ENCODE results near the gene PKIB. TPM values are rescaled to one million over a fixed set of nuclear protein-coding genes. Genes with fewer than 3 reads are reported as not detected.
"Not testable (repeated sequence)": the region's sequence is repeated elsewhere in the genome, so short reads cannot be mapped to it uniquely, and the experiment has no call there.

The PKIB gene
- polyA plus RNA-seq, 1 donor: 1.3 TPM

DNA sequence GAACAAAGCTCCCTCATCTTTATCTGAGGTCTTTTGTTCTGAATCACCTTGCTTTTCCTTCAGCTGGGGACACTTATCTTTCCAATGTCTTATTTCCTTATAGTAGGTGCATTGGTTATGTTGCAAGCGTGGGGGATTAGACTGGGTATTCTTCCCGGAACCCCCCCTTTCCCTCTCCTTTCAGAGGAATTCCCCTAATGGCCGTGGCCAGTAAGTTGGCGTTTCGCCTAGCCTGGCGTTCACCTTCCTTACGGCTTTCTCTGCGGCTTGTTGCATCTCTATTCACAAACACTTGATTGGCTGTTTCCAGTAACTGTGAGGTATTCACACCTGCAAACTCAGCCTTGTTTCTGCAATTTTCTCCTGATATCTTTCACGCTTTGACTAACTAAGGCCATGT is 136.5 kb downstream of the PKIB start:
- no peak for DNase-seq

DNA sequence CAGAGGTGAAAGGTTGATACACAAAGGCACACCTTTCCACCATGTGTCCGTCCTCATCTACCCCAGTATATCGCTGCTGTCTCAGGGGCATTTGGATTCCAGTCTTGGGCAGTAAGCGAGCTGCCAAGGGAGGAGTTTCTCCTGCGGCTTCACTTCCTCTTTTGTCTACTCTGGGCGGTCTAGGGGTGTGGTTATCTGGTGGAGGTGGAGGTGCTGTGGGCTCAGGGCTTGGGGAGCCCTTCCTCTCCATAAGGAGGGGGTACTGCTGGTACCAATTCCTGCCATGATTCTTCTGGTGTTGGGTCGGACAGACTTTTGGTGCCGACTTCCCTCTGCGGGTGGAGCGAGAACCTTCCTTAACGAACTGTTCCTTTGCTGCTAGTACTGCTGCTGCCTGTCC is 137.4 kb downstream of the PKIB start:
- DNase-seq: no peak

DNA sequence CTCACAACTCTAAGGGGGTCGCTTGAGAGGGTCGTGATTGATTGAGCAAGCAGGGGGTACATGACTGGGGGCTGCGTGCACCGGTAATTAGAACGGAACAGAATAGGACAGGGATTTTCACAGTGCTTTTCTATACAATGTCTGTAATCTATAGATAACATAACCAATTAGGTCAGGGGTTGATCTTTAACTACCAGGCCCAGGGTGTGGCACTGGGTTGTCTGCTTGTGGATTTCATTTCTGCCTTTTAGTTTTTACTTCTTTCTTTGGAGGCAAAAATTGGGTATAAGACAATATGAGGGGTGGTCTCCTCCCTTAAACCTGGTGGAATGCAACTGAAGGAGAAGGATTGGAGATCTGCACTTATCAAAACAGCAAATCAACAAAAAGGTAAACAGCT is 138.7 kb downstream of the PKIB start:
- not testable (repeated sequence) for DNase-seq

DNA sequence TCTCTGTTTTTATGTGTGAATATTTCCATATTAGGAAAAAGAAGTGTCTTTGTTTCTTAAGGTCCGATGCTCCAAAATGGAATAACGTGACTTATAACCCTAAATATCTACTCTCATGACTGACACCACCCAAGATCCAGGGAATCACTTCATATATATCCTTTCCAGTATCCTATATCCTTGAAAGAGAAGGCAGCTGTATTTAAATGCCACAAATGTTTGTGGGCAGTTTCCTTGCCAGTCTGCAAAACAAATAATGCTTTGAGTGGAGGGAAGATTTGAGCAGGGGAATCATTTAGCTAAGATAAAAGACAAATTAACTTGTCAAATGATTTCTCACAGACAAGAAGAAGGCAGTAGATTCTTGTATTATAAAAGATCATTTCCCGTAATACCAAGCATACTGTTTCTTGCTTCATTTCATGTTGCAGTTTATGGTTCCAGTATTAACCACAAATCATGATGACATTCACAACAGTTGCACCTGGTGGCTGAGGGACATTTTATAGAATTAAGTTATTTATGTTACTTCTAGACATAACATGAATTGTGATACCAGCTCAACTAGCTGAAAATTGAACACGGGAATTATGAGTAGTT is 139.3 kb downstream of the PKIB start:
- no peak for DNase-seq

DNA sequence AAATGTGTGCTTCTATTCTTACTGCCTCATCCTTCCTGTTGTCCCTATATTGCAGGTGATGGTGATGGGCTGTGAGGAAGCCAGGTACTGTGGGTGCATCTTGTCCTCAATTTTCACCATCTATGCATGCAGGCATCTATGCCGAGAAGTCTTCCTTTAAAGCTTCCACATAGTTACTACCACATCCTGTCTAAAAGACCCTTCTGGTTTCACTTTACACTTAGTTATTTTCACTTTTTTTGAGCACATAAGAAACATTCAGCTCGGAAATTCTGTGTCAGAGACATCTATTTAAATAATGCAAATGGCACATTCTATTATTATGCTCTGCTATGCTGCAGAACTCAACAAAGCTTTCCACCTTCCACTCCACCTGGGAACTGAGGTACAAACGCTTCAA is 141.1 kb downstream of the PKIB start:
- no peak for DNase-seq

DNA sequence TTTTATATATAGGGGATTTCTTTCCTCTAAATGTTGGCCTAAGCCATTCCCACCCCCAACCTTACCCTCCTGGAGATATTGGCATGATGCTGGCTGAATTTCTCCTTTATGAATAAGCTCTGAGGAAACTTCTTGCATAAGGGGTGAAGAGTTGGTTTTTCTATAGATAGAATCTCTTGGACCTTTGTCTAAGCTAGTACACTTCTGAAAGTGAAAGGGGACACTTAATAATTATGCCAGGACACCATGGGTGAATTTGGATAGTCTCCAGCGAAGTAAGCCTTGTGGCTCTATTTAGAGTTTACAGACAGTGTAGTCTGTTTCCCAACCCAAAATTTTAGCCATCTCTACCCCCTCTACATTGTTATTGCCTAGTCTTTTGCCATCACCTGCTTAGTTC is 142.3 kb downstream of the PKIB start:
- DNase-seq: no peak

DNA sequence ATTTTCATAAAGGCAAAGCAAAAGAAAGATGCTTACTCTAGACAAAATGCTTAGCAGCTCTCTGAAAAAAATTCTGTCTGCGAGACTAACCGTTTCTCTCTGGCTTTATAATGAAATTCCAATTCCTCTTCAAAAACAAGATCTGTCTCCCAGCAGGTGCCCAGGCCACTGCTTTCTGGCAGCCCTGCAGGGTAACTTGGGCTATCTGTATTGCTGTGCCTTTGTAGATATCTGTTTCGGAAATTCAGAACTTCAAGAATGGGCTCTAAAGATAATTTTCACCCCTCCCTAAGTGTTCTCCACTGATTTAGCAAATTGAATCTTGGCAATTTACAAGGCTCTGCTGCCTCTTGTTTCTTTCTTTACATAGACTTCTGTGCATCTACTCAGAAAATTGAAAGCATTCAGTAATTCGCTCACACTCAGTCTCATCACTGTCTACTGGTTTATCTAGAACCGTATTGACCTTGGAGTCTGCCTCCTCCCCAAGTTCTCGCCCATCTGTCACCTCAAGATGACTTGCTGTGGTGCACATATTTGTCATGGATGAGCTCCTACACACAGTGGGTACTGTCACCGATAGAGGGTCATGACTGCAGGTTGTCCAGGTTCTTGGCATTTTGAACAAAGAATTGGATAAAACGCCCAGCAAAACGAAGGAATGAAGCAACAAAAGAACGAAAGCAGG is 142.9 kb downstream of the PKIB start:
- no peak for DNase-seq

DNA sequence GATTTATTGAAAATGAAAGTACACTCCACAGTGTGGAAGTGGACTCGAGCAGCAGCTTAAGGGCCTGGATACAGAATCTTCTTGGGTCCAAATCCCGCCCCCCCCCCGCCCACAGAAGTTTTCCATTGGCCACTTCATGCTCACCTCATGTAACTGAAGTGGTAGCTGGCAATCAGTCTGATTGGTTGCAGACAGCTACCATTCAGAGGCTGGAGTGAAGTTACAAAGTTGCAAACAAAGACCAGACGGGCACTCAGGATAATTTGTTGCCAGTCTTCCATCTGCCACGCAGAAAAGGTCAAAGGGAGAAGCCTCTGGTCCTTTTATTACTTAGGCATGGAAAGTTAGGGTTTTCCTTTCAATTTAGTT is 143.5 kb downstream of the PKIB start:
- no peak for DNase-seq

DNA sequence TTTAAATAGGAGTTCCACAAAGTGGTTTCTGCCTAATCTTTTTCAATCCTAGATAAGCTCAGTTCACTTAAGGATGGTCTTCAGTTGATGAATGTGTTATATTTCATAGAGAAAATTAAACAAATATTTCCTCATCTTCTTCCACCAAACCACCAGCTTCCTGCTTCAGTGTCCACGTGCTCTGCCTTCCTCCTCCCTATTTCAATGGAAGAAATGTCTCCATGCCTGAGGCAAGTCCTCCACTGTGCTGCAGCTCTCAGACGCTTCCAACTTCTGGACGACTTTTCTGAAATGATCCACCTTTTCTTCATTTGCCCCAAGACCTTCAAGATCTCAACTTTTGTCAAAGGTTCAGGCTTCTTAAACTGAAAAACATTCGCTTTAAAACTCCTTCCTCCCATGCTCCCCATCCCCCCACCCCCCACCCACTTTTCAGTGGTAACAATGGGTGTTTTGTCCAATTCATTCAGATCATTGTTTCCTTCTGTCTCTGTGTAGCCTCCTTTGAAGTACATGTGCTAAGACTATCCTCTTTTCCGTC is 144.1 kb downstream of the PKIB start:
- no peak for DNase-seq

DNA sequence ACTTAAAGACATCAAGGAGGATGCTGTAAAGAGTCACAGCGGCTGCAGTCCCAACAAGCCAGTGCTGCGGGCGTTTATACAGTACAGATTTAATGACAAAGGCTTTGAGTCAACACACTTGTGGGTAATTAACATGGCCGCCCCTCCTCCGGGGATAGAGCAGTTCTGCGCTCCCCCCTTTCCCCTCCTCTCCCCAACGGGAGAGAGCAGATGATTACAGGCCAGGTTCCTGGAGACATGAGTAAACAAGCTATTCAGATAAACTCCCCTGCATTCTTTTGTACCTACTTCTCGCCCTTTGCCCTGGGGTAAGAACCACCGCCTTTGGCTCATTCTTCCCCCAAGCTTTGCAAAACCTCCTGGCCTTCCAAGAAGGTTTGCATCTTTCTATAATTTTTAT is 145.7 kb downstream of the PKIB start:
- DNase-seq: no peak

DNA sequence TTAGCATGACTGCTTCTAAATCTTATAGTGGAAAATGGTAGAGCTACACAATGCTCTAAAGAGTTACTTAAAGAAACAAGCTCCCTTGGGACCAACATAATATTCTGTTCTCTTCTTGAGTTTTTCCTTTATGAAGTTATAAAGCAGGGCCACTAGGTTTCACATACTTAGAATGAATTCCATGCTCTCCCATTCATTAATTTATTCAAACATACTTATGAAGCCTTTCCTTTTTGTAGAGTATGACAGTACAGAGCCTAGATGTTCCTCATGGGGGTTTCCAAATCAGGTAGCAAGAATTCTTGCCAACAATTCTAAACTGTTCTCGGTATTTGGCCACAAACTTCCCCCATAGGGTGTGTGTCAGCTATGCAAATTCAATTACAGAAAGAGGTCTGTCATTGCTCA is 148.7 kb downstream of the PKIB start:
- DNase-seq: no peak

DNA sequence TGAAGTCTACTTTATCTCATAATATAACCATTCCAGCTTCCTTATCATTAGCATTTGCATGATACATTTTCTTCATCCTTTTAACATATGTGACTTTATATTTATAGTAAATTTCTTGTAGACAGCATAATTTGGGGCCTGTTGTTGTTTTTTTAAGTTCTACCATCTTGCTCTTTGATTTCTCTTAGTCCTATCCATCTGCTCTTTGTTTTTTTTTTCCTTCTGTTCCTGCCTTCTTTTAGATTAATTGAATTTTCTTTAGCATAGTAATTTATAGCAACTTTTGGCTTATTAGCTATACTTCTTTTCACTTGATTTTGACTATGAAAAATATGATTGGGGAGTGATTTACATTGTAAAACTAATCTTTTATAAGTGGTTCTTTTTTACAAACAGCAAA is 150.1 kb downstream of the PKIB start:
- DNase-seq: no peak

DNA sequence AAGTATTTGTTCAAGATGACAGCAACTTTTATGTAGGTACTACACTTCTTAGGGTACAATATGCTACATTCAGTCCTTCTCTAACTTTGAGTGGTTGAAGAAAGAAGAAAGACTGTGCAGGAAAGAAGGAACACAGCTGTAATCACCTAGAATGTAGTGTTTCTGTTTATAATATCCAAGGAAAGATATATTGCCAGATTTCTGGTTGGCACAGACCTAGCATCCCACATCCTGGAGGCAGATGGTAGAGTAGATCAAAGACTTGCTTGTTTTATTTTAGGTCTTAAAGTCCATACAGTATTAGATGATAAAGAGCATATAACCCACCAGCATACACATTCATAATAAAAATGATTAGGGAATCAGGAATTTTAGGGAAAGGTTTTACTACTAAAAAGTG is 156.1 kb downstream of the PKIB start:
- DNase-seq: no peak

DNA sequence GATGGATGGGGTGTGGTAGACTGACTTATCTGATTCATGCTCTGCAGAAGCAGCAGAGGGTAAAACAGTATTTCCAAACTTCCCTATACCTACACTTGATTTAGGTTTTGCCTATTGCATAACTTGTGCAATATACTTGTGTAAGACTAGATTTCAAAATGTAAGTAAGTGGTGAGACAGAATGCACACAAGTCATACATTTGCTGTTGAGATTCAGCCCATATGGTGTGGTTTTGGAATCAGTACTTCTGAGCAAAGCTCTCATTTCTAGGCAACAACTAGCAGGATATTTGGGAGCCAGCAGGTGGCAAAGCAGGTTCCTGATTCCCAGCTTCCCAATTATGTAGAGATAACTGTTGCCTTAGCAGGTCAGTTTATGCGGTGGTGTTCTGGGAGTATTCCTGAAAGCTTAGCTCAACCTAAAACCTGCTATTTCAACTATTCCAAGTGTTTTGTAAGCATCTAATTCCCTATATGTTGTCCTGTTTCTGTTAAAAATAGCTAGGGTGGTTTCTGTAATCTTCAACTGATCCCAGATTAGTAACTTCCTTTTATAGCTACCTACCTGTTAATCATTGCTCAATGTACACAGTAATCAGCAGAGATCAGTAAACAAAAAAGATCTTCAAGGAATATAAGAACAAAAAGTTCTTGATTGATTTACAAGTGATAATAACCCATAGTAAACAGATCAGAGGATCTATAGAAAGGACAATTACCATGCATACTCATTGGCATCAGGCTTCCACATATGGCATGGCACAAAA is 160.8 kb downstream of the PKIB start:
- DNase-seq: no peak

DNA sequence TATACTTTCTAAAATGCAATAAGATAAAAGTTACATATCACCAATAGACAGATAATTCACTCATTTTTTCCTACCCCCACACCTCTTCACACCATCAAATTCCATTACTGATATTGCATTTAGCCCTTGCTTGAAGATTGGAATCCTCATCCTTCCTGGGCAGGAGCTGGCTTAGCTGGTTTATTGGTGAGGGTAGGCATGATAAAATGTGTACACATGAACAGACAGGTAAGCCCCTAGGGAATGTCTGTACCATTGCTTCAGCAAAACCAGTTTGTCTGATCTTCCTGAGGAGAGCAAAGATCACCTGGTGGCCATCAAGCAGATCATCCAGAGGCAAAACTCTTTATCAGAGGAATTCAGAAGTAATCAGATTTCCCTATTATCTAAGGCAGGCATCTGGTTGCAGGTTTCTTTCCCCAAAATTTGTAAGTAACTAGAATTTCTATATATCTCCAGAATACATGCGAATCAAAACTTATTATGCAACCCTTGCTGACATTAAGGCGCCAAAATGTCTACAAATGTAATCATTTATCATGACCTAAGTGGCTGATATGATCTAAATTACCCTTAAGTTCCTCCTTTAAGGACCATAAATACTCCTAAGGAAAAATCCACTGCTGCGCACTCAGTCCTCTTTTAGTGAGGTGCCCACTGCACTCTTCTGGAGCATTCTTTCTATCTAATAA is 162.7 kb downstream of the PKIB start:
- DNase-seq: no peak

Other genes with a start within 250 kb of the PKIB start
- 36.7 TPM for gene HSF2, start 210.8 kb upstream of the PKIB start, polyA plus RNA-seq (ENCODE audit: insufficient read length)
- gene SERINC1, start 138.6 kb upstream of the PKIB start, polyA plus RNA-seq (ENCODE audit: insufficient read length): 221 TPM
- gene FABP7, start 169.3 kb downstream of the PKIB start, polyA plus RNA-seq (ENCODE audit: insufficient read length): 0.20 TPM
- 13.7 TPM for gene SMPDL3A, start 178.9 kb downstream of the PKIB start, polyA plus RNA-seq (ENCODE audit: insufficient read length)

Measured in left kidney (tissue), 2 donors.